Activated T-cell treated with anti-CD3 and anti-CD28 coated beads for 4 hours (primary cell): Measurements from ENCODE around the gene IPCEF1.
"Not testable (repeated sequence)": the region's sequence is repeated elsewhere in the genome, so short reads cannot be mapped to it uniquely, and the experiment has no call there.

Experiments
- DNase-seq: peaks from one replicate; pipeline ENCODE4 v3.0.0-alpha.2; 2020

The IPCEF1 gene

DNA sequence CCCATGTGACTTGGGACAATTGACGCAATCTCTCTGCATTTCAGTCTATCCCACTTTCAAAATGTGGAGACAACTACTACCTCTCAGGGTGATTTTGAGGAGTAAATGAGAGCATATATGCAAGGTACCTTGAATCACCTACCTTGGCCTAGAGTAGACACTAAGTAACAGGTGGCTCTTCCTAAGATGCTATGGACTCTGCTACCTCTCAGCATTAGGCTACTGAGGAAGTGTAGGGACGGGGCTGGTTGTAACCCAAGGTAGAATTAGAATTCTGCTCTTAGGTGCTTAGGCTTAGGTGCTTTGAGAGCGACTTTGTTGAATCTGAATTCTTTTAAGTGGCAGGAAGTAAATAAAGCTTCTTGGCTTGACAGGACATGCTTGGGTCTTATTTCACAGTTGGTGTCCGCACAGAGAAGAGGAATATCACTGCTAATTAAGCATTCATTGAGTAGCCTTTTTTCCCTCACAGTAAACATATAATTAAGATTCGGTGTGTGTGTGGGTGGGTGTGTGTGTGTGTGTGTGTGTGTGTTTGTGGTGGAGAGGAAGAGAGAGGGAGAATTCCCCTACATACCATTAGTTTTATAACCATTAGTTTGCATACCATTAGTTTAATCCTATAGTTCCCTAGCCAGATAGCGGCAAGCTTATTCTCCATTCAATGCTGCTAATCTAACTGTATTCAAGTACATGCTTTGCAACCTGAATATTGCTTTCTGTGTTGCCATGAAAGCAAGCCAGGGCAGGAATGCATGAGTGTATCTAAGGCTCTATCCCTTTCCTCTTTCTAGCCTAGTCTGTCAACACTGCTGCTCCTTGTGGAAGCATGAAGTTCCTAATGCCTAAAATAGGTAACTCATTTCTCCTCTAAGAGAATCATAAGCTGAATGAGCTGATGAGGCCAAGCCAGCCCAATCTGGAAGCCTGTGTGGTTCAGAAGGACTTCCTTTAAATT is 112.5 kb downstream of the IPCEF1 start:
- DNase-seq = no peak

DNA sequence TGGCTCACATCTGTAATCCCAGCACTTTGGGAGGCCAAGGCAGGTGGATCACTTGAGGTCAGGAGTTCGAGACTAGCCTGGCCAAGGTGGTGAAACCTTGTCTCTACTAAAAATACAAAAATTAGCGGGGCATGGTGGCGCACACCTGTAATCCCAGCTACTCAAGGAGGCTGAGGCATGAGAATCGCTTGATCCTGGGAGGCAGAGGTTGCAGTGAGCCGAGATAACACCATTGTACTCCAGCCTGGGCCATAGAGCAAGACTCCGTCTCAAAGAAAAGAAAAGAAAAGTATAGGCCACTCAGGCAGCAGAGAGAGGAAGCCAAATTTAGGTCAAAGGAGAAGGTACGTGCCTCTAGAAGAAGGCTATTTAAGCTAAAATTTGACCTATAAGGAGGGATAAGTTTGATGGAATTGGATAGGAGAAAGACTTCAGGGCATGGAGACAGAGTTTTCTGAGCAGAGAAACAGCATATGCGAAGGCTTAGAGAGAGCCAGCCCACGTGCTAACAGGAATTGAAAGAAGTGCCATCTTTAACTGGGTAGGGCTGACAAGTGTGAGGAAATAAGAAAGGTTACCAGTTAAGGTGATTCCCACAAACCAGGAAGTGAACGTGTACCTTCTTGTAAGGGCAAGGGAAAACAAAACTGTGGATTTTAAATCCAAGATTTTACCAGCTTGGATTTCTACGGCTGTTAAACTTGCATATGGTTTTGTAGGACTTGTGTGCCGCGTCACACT is 113.8 kb downstream of the IPCEF1 start:
- DNase-seq = no peak

DNA sequence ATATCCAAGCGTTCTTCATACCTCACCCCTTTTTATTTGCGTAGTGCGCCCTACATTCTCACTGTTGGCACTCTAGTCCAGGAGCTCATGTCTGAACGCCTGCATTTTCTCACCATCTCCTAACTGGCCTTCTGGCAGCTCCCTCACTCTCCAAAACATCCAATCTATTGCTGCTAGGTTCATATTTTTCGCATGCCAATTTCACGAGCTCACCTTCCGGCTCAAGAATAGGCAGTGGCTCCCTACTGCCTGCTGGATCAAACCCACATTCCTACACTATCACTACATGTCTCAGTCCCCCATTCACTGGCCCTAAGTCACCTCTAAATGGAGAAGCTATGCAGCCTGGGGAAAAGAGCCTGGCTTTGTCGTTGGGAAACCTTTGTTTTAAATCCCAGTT is 115.0 kb downstream of the IPCEF1 start:
- no peak for DNase-seq

DNA sequence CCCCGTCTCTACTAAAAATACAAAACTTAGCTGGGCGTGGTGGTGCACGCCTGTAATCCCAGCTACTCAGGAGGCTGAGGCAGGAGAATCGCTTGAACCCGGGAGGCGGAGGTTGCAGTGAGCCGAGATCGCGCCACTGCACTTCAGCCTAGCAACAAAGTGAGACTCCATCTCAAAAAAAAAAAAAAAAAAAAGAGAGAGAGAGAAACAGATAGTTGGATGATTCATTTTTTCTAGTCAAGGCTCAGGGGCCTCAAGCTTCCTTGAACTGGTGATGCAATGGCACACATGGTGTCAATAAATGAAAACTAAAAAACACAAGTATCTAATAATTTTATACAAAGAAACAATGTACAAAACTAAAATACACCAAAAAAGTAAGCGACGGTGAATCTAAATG is 115.5 kb downstream of the IPCEF1 start:
- not testable (repeated sequence) for DNase-seq

DNA sequence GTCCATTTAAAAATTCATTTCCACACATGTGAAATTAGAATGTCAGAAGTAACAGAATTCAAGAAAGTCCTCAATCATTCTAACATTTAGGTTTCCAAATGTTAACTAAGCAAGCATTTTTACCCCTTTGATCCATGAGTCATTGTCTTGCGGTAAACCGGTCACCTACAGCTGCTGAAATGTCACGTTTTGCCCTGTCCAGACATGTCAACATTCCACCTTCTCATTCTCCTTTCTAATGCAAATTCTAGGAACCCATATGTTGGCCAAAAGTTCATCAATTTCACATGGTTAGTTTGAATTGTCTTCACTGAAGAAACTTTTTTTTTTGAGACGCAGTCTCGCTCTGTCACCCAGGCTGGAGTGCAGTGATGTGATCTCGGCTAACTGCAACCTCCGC is 117.2 kb downstream of the IPCEF1 start:
- no peak for DNase-seq

DNA sequence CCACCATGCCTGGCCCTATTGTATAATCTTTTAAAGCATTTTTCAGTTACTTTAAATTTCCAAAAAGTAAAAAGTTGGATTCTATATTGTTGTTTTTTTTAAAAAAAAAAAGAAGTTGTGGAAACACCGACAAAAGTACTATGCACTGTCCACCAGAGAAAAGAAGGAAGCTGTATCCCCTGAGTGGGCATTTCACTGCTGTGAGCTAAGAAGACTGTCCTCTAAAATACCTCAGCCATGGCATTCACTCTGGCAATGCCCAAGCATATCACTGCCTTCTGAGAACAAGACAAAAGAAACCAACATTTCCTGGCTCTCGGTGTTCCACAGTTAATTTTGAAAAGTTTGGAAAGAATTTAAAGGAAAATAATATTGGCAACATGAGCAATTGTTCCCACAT is 117.8 kb downstream of the IPCEF1 start:
- no peak for DNase-seq

DNA sequence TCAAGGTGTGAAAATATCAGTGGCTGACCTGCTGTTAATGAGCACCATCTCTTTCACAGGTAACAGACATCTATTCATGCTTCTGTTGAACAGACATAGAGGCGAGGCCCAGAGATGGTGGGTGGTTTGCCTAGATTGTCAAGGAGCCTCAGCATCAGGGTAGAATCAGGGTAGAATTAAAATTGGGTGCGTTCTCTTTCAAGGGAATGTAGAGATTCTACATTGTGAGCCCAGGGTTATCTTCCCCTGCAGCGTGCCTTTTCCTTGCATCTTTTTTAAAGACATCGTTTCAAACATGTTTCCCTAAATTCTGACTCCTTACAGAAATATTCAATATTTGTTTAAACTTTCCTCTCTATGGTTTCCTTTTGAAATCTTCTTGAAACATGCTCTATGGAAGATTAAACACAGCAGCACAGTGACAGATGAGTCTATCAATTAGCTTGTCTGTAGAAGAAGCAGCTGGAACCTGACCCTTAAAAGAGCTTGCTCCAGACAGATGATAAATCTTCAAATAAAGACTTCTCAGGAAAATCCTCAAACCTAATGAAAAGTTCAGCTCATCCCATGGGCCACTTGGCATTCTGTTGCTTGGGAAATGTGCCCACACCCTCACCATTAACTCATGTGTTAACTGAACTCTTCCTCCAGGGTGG is 119.8 kb downstream of the IPCEF1 start:
- no peak for DNase-seq

DNA sequence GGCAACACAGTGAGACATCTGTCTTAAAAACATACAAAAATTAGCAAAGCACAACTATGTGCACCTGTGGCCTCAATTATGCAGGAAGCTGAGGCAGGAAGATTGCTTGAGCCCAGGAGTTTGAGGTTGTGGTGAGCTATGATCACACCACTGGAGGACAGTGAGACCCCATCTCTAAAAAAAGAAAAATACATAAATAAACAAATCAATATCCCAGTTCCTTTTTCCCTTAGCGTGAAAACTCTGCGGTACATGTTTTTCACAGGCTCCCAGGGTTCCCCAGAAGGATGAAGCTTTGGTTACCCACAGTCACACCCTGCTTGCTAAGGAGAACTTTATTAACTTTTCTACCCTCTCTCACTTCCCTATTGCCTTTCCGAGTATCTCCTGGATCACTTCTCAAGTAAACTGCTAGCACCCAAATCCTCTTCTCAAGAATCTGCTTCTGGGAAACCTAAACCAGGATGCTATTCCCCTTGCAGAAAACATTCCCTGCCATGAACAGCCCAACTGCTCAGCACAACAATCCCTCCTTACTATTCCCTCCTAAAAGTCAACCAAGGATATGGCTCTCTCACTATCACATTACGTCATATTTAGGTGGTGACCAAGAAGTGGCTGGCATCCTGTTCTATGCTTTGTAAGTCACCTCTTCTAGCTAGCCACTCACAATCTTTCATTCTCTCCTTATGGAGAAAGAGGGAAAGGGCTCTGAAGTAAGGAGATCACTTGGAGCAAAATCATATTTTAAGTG is 122.4 kb downstream of the IPCEF1 start:
- no peak for DNase-seq

DNA sequence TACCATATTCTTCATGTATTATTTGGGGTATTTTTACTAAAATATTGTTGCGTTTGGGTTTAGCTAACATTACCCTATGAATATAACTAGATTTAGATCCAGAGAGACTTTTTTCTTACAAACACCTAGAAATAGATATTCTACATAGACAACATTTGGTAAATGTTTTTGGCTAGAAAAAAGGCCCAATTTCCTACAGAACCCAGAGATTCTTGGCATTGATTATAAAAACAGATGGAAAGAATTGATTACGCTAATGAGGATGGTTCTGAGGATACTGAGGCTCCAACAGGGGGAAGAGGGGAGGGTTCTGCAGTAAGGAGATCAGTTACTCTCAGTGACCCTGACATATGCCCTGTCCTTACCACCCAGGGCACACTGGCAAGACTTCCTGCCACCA is 123.2 kb downstream of the IPCEF1 start:
- no peak for DNase-seq

DNA sequence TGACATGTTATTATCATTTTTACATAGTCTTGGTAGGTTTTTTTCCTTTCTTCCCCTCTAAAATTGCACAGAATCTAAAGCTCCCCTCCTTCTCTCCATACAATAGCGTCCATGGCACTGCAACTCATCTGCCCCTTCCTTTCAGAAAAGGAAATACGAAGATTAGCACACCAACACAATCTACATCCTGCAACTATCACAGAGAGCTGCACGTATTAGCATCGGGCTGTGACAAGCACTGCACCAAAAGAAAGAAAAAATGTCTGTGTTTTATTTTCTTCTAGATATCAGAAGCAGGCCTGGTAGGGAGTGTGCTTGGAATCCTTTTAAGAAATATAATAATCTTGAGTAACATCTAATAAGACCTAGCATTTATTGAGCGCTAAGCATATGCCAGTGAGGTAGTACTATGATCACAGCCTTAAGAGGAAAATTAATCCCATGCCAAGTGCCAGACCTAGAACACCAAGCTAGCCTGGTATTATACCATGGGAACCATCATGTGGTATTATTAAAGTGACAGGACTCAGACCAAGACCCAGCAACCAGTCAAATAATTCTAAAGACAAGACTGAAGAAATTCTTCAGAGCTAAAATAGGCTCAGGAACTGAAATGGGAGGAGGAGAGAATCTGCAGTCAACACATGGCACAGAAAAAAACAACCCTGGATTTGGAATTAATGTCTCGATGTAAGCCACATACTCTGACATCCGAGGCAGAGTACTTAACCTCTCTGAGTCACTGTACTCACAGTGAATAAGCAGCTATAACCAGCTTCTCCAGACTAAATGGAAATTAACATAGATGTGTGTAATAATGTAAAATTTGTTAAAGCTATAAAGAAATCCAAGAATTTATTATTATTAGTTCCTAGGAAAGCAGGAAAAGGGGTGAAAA is 124.3 kb downstream of the IPCEF1 start:
- no peak for DNase-seq

DNA sequence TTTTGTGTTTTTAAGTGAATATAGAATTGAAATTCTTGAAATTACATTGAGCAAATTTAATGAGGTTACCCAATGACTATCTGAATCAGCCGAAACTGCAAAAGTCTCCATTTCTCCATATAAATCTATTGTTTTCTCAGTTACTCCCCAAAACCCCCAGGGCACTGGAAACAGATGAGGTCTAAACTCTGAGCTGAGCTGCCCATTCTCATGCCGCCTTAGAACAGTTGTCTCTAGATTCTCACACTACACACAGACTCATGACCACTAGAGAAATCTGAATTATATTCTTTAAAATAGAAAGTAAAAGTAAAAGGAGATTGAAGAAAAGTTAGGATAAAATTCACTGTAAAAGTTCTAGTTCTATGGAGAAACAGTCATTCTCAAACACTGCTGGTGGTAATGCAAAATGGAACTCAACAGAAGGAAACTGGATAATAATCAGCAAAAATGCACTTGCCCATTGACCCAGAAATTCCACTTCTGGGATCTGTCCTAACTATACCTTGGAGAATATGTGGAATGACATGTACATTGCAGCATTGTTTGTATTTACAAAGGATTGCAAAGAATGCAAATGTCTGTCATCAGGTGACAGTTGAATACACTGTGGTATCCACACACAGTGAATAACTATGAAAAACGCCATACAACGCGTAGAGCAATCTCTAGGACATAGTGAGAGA is 125.5 kb downstream of the IPCEF1 start:
- DNase-seq = no peak

DNA sequence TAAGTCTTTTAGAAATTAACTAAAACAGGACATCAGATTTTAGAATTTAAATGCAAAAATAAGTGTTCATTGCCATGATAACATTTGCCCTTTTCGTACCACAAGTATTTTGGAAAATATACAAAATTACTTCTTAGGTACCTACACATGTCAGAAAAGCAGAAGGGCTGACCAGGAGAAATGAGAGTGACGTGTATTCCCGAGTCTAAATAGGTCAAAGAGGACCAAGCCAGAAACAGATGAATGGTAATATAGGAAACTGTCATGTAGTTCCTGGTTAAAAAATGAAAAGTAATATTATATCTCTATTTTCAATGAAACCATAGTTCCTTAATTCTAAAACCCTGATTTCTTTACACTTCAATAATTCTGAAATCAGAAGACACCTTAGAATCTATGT is 126.2 kb downstream of the IPCEF1 start:
- no peak for DNase-seq

DNA sequence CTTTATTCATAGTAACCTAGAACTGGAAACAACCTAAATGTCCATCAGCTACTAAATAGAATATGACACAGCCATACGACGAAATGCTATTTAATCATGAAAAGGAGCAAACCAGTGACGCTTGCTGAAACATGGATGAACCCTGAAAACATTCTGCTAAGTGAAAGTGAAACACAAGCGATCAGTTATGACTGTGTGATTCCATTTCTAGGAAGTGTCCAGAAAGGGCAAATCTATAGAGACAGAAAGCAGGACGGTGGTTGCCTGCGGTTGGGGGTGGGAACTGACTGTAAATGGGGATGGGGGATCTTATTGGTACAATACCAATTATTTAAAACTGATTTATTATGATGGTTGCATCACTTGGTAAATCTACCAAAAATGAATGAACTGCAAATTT is 126.8 kb downstream of the IPCEF1 start:
- peak; percentile 46 for DNase-seq

DNA sequence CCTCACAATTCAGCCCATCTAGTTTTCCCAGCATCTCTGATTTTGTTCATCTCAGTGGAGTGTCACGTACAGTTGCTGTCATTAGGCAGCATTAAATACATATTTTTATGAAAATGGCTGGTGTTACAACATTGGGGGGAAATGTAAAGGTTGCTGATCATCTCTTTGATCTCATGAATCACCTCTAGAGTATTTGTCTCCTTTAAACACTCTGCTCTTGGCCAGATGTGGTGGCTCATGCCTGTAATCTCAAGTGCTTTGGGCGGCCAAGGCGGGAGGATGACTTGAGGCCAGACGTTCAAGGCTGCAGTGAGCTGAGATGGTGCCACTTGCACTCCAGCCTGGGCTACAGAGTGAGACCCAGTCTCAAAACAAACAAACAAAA is 128.1 kb downstream of the IPCEF1 start:
- no peak for DNase-seq

DNA sequence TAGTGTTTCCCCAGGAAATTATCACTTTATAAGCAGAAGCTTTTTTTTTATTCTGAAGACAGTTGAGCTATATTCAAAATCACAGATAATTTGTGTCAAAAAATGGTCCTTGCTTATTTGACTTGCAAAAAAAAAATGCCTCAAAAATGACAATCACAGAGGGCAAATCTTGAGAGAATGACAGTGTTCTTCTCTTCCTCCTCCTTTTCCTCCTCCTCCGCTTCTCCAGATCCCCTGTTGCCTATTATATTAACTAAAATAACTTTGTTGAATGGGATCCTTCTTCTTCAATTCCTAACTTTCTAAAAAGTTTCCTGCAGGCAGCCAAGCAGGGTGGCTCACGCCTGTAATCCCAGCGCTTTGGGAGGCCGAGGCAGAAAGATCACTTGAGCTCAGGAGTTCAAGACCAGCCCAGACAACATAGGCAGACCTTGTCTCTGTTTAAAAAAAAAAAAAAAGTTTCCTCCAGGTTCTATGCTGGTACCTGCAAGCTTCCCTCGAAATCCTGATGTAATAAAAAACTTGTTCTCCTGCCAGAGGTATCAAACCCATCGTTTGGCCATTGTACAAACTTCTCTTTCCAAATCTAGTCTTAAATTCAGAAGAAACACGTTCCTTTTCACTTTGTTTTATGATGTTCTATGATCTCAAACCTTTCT is 128.6 kb downstream of the IPCEF1 start:
- no peak for DNase-seq

DNA sequence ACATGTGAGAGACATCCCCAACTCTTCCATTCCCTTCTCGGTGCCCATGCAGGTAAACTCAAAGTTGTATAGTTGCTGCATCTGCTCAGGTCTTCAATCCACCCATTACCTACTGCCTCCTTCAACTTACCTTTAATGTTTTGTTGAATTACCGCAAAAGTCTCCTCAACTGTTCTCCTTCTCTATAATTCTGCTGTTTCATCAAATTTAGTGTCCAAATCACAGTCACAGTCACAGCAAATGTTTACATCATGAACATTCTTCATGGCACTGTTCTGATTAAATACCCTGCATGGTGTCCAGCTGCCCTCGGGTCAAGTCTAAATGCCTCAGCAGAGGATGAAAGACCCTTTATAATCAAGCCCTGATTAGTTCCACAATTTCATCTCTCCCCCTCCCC is 130.1 kb downstream of the IPCEF1 start:
- DNase-seq = no peak

DNA sequence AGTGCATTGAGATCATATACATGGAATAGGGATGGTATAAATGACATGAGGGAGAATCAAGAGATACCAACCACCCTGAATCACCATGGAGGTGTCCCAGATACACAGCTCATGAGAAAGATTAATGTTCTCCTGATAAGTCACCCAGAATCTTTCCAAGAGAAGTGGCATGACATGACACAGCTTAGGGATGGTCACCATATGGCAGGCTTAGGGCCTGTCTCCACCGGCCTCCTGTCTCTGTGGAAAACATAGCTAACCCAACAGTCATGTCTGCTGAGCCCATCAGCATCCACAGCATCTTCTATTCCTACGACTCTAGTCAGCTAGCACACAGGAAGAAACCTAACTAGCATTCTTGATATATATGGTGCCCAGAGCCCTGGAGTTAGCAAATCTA is 133.3 kb downstream of the IPCEF1 start:
- DNase-seq = no peak

DNA sequence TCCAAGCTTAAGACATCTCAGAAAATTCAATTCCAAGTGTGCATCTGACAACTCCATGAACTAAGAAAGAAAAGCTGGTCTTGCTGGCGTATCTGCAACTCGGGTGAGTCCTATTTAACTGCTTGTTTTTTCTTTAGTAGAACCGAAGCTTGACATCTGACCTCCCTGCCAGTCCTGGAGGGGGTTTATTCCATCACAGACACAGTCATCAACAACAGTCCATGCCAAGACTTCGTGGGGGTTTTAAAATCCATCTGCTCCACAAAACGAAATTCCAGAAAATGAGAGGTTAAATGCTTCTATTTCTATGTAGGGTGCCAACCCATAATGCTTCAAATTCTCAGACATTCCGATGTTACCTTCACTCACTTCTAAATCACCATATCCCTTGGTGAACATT is 133.9 kb downstream of the IPCEF1 start:
- DNase-seq = no peak

DNA sequence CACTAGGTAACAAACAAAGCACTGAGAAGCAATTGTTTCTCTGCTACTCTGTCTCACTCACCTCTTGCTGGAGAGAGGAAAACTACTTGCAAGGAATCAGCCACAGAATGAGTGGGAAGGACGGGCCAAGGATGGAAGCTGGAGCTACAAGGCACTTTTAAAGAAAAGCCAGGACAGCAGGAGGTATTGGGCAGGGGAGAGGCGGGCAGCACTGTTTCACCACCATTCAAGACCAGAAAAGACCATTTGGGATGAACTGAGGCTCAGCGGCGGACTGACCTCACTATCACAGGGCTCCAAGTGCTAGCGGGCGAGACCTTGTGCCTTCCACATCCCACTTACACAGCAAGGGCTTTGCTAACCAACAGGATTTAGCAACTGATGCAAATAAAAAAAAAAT is 137.4 kb downstream of the IPCEF1 start:
- DNase-seq = no peak

DNA sequence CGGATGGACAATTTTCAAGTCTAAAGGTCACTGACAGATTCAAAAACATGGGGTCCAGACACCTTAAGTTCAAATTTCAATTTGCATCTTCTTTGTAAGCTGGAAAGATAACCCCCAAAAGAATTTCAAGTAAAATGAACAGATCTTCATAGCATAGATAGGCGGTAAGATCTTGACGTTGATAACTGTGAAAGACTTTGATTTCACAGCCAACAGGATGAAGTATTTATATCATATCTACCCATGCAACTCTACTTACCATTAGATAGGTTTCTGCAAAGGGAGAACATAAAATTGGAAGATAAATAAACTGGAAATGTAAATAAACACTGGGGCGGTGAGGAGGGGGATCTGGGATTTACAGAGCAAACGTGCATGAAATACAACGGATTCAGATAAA is 137.8 kb downstream of the IPCEF1 start:
- DNase-seq = no peak

DNA sequence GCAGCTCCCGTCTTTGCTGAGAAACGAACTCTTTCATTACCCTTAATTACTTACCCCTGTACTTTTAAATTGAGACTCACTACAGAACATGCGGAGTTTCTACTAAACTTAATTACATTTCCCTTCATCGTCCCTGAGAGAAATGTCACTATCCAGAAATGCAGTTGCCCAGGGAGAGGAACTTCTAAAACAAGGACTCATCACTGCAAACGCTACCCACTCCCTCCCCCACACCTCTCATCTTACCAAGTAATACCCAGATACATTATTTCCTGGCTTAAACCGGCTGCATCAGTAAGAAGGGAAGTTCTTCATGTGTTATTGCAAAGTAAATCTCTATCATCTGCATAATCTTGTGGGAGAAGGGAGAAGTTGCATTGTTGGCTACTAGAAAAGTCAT is 138.3 kb downstream of the IPCEF1 start:
- no peak for DNase-seq
